GM11168 (cell line): ENCODE data around the gene SEPTIN5.

Experiments used
- in situ Hi-C: fragments of 300-500 bp; cut with MboI; formaldehyde crosslinking; loops from one replicate; pipeline ENCODE4 v1.12.0; 2022; ENCODE audit warnings: low sequenced_read_pairs; ENCODE audit not compliant: unreplicated experiment

SEPTIN5 gene

GRCh38 chr22:19703869-19704268, 10.4 kb upstream of the SEPTIN5 start:
- in situ Hi-C loops: no loop called here

GRCh38 chr22:19704355-19705015, 9.8 kb upstream of the SEPTIN5 start:
- in situ Hi-C loops: no loop called here

- in situ Hi-C loops: no loop called here
These were observed 8.9 kb upstream of the SEPTIN5 start for GRCh38 chr22:19705181-19705934.

GRCh38 chr22:19706661-19707151, 7.6 kb upstream of the SEPTIN5 start:
- in situ Hi-C loops: no loop called here

- in situ Hi-C loops: no loop called here
These were observed 6.7 kb upstream of the SEPTIN5 start for GRCh38 chr22:19707347-19708290.

- in situ Hi-C loops: no loop called here
These were observed 5.8 kb upstream of the SEPTIN5 start for GRCh38 chr22:19708321-19709011.

- in situ Hi-C loops: no loop called here
These were observed 5.1 kb upstream of the SEPTIN5 start for GRCh38 chr22:19709063-19709769.

GRCh38 chr22:19710020-19710768, 4.1 kb upstream of the SEPTIN5 start:
- in situ Hi-C loops: no loop called here

GRCh38 chr22:19710769-19711106, 3.6 kb upstream of the SEPTIN5 start:
- in situ Hi-C loops: no loop called here

- in situ Hi-C loops: no loop called here
These were observed 1.1 kb upstream of the SEPTIN5 start for GRCh38 chr22:19713245-19713644.

GRCh38 chr22:19713650-19714311, 522 bp upstream of the SEPTIN5 start:
- in situ Hi-C loops: no loop called here

- in situ Hi-C loops: no loop called here
These were observed 1.1 kb downstream of the SEPTIN5 start for GRCh38 chr22:19715188-19715930.

- in situ Hi-C loops: no loop called here
These were observed 1.9 kb downstream of the SEPTIN5 start for GRCh38 chr22:19716041-19716828.

GRCh38 chr22:19716829-19717105, 2.5 kb downstream of the SEPTIN5 start:
- in situ Hi-C loops: no loop called here

GRCh38 chr22:19717181-19717580, 2.9 kb downstream of the SEPTIN5 start:
- in situ Hi-C loops: no loop called here

- in situ Hi-C loops: no loop called here
These were observed 3.6 kb downstream of the SEPTIN5 start for GRCh38 chr22:19717691-19718455.
